T follicular helper cell (primary cell): Measurements from ENCODE around the gene ELF5.

ENCODE experiments used
- DNase-seq: peaks from one replicate; pipeline ENCODE4 v3.0.0-alpha.2; 2020; ENCODE audit warnings: low read depth
- total RNA-seq, 2 experiments: gene quantifications; one replicate each; lab custom pipeline; 2026; lab: John Stamatoyannopoulos, UW

The ELF5 gene
- total RNA-seq, result 0 reads per million in 2 experiments

GRCh38 chr11:34513682-34514449, at the start of gene ELF5:
ELF5 (minus strand) TSS chr11:34513794; CDS start chr11:34505749, 8,045 bp downstream.
- no peak for DNase-seq

GRCh38 chr11:34562976-34563375, 49.4 kb upstream of the ELF5 start:
- DNase-seq, result no peak

- no peak for DNase-seq
Measured at GRCh38 chr11:34560511-34560910, 46.9 kb upstream of the ELF5 start.

- no peak for DNase-seq
Measured at GRCh38 chr11:34558673-34559072, 45.1 kb upstream of the ELF5 start.

- DNase-seq, result no peak
Measured at GRCh38 chr11:34558211-34558610, 44.6 kb upstream of the ELF5 start.

GRCh38 chr11:34552270-34552669, 38.7 kb upstream of the ELF5 start:
- no peak for DNase-seq

- no peak for DNase-seq
Measured at GRCh38 chr11:34549271-34549670, 35.7 kb upstream of the ELF5 start.

- no peak for DNase-seq
Measured at GRCh38 chr11:34548278-34548677, 34.7 kb upstream of the ELF5 start.

- no peak for DNase-seq
Measured at GRCh38 chr11:34546511-34547209, 33.1 kb upstream of the ELF5 start.

- no peak for DNase-seq
Measured at GRCh38 chr11:34542089-34542488, 28.5 kb upstream of the ELF5 start.

- DNase-seq, result no peak
Measured at GRCh38 chr11:34540870-34541269, 27.3 kb upstream of the ELF5 start.

GRCh38 chr11:34537636-34538035, 24.0 kb upstream of the ELF5 start:
- no peak for DNase-seq

- no peak for DNase-seq
Measured at GRCh38 chr11:34536056-34536455, 22.5 kb upstream of the ELF5 start.

- no peak for DNase-seq
Measured at GRCh38 chr11:34534826-34535225, 21.2 kb upstream of the ELF5 start.

- DNase-seq, result no peak
Measured at GRCh38 chr11:34531663-34532062, 18.1 kb upstream of the ELF5 start.

GRCh38 chr11:34530545-34531234, 17.1 kb upstream of the ELF5 start:
- DNase-seq, result no peak

- DNase-seq, result no peak
Measured at GRCh38 chr11:34529643-34530042, 16.0 kb upstream of the ELF5 start.

- DNase-seq, result no peak
Measured at GRCh38 chr11:34528072-34528471, 14.5 kb upstream of the ELF5 start.

GRCh38 chr11:34525888-34526657, 12.5 kb upstream of the ELF5 start:
- DNase-seq, result no peak

- no peak for DNase-seq
Measured at GRCh38 chr11:34525098-34525497, 11.5 kb upstream of the ELF5 start.

GRCh38 chr11:34524696-34525095, 11.1 kb upstream of the ELF5 start:
- no peak for DNase-seq

- DNase-seq, result no peak
Measured at GRCh38 chr11:34523053-34523452, 9.5 kb upstream of the ELF5 start.
